Karpas-422 (cell line): ENCODE data around the gene CCDC82. TPM values are rescaled to one million over a fixed set of nuclear protein-coding genes. Genes with fewer than 3 reads are reported as not detected.

ENCODE experiments used
- DNase-seq: peaks from one replicate; pipeline ENCODE4 v3.0.0-alpha.2; 2015
- H2AFZ ChIP-seq: fragments of 200-600 bp; sonication (generic); 2 replicates; pipeline ENCODE4 v1.6.1; 2014; ENCODE audit warnings: antibody characterized with exemption, low read length, mixed read lengths
- H3K27ac ChIP-seq: fragments of 200-600 bp; sonication (generic); 2 replicates; pipeline ENCODE4 v1.5.1; 2014; ENCODE audit warnings: mild to moderate bottlenecking, low read length, moderate library complexity
- H3K27me3 ChIP-seq: fragments of 200-600 bp; sonication (generic); 2 replicates; pipeline ENCODE4 v1.6.1; 2014; ENCODE audit warnings: low read length, mixed read lengths
- H3K36me3 ChIP-seq: fragments of 200-600 bp; sonication (generic); 2 replicates; pipeline ENCODE4 v1.6.1; 2014; ENCODE audit warnings: low read length, mixed read lengths; ENCODE audit not compliant: insufficient read depth
- H3K4me1 ChIP-seq: fragments of 200-600 bp; sonication (generic); 2 replicates; pipeline ENCODE4 v1.6.1; 2014; ENCODE audit warnings: mild to moderate bottlenecking, low read length, mixed read lengths
- H3K4me2 ChIP-seq: fragments of 200-600 bp; sonication (generic); 2 replicates; pipeline ENCODE4 v1.6.1; 2014; ENCODE audit warnings: low read length, low read depth, mild to moderate bottlenecking; ENCODE audit not compliant: poor library complexity, severe bottlenecking
- H3K4me3 ChIP-seq: fragments of 200-600 bp; sonication (generic); 2 replicates; pipeline ENCODE4 v1.5.1; 2014; ENCODE audit warnings: mild to moderate bottlenecking, antibody characterized with exemption, low read length, mixed read lengths
- H3K79me2 ChIP-seq: fragments of 200-600 bp; sonication (generic); 2 replicates; pipeline ENCODE4 v1.6.1; 2014; ENCODE audit warnings: mild to moderate bottlenecking, low read length, mixed read lengths
- H3K9ac ChIP-seq: fragments of 200-600 bp; sonication (generic); 2 replicates; pipeline ENCODE4 v1.6.0; 2014; ENCODE audit warnings: low read length
- H3K9me2 ChIP-seq: fragments of 200-600 bp; sonication (generic), shearing (Covaris generic); replicated peaks from 2 replicates; pipeline ENCODE4 v1.6.0; 2014; ENCODE audit warnings: mild to moderate bottlenecking, low read length, moderate library complexity; ENCODE audit not compliant: insufficient read depth
- H3K9me3 ChIP-seq: fragments of 300-700, 200-600 bp; sonication (generic); 2 replicates; pipeline ENCODE4 v1.6.1; 2014; ENCODE audit warnings: low read length, mixed read lengths
- H4K20me1 ChIP-seq: fragments of 200-600 bp; sonication (generic); 2 replicates; pipeline ENCODE4 v1.6.1; 2014; ENCODE audit warnings: mild to moderate bottlenecking, antibody characterized with exemption, low read length, low read depth; ENCODE audit not compliant: insufficient read depth
- total RNA-seq: library from RNA; depleted of rRNA; stranded (reverse); fragments of >200 nt; shearing (Covaris generic); gene quantifications from 2 replicates; pipeline ENCODE4 v1.2.3, GENCODE V29; 2014; ENCODE audit warnings: low replicate concordance

CCDC82 gene
- total RNA-seq, 1 experiment from 2014 or later = 88.6 TPM

GRCh38 chr11:96357794-96358193 is 31.9 kb downstream of the CCDC82 start:
- Histone ChIP-seq H3K27me3 (no peaks in the 10 kb centered on the region), H3K4me3 (no peak overlapping the region), H3K9me3 (no peaks in the 10 kb centered on the region), H4K20me1 (no peaks in the 10 kb centered on the region), H3K9me2 (no peaks in the 10 kb centered on the region), H3K9ac (no peak overlapping the region), H2AFZ (no peak overlapping the region), H3K4me2 (no peak overlapping the region), H3K4me1 (peaks cover 11% of the 10 kb centered on the region), H3K36me3 (peaks cover 35% of the 10 kb centered on the region), H3K79me2 (peaks cover 2% of the 10 kb centered on the region; the same call in 1 of the 2 replicates), H3K27ac (no peak overlapping the region)
- no peak for DNase-seq

- Histone ChIP-seq H3K27me3 (no peaks in the 10 kb centered on the region), H3K9me3 (no peaks in the 10 kb centered on the region), H3K4me2 (no peak overlapping the region), H2AFZ (no peak overlapping the region), H3K79me2 (no peaks in the 10 kb centered on the region), H4K20me1 (no peaks in the 10 kb centered on the region), H3K9me2 (no peaks in the 10 kb centered on the region), H3K4me3 (no peak overlapping the region), H3K4me1 (peaks cover 4% of the 10 kb centered on the region), H3K9ac (no peak overlapping the region), H3K27ac (no peak overlapping the region), H3K36me3 (peaks cover 32% of the 10 kb centered on the region)
- no peak for DNase-seq
Measured at GRCh38 chr11:96356848-96357247, 32.9 kb downstream of the CCDC82 start.

- H3K9me3 ChIP-seq = no peaks in the 10 kb centered on the region
- H3K36me3 ChIP-seq = no peaks in the 10 kb centered on the region
- H3K9ac ChIP-seq = peak within 1 kb of the TSS; percentile 61
- H3K4me3 ChIP-seq = peak within 1 kb of the TSS; percentile 69
- peak within 1 kb of the TSS; percentile 89 for H3K4me2 ChIP-seq
- H3K4me1 ChIP-seq = peaks cover 37% of the 10 kb centered on the region
- H3K27me3 ChIP-seq = no peaks in the 10 kb centered on the region; the same call in 1 of the 2 replicates
- H3K27ac ChIP-seq = no peak within 1 kb of the TSS
- peak; percentile 98 for DNase-seq
- H3K79me2 ChIP-seq = no peaks in the 10 kb centered on the region
- peak within 1 kb of the TSS; percentile 85 for H2AFZ ChIP-seq
- H4K20me1 ChIP-seq = no peaks in the 10 kb centered on the region
- no peaks in the 10 kb centered on the region for H3K9me2 ChIP-seq
Measured at GRCh38 chr11:96342961-96343711, 46.6 kb downstream of the CCDC82 start, which contains the start of gene MAML2. MAML2 (minus strand) TSS chr11:96343195; CDS start chr11:96341895, 1,300 bp downstream.

- H3K27ac ChIP-seq = no peak overlapping the region
- no peaks in the 10 kb centered on the region for H3K9me2 ChIP-seq
- peak overlapping the region; percentile 85 for H2AFZ ChIP-seq
- peaks cover 37% of the 10 kb centered on the region for H3K4me1 ChIP-seq
- H3K27me3 ChIP-seq = no peaks in the 10 kb centered on the region; the same call in 1 of the 2 replicates
- peak overlapping the region; percentile 69 for H3K4me3 ChIP-seq
- H4K20me1 ChIP-seq = no peaks in the 10 kb centered on the region
- H3K79me2 ChIP-seq = no peaks in the 10 kb centered on the region
- H3K9me3 ChIP-seq = no peaks in the 10 kb centered on the region
- H3K9ac ChIP-seq = peak overlapping the region; percentile 61
- H3K36me3 ChIP-seq = no peaks in the 10 kb centered on the region
- peak overlapping the region; percentile 89 for H3K4me2 ChIP-seq
- DNase-seq = peak; percentile 59
Measured at GRCh38 chr11:96342014-96342960, 47.4 kb downstream of the CCDC82 start.

GRCh38 chr11:96341211-96342013 is 48.3 kb downstream of the CCDC82 start:
- no peak overlapping the region for H3K27ac ChIP-seq
- no peaks in the 10 kb centered on the region for H3K36me3 ChIP-seq
- no peaks in the 10 kb centered on the region for H3K9me2 ChIP-seq
- DNase-seq = peak; percentile 77
- peak overlapping the region; percentile 61 for H3K9ac ChIP-seq
- peak overlapping the region; percentile 85; the same call in 1 of the 2 replicates for H2AFZ ChIP-seq
- H3K27me3 ChIP-seq = no peaks in the 10 kb centered on the region; the same call in 1 of the 2 replicates
- H4K20me1 ChIP-seq = no peaks in the 10 kb centered on the region
- peaks cover 37% of the 10 kb centered on the region for H3K4me1 ChIP-seq
- H3K9me3 ChIP-seq = no peaks in the 10 kb centered on the region
- H3K79me2 ChIP-seq = no peaks in the 10 kb centered on the region
- H3K4me2 ChIP-seq = peak overlapping the region; percentile 89
- H3K4me3 ChIP-seq = peak overlapping the region; percentile 69

- no peaks in the 10 kb centered on the region; the same call in 1 of the 2 replicates for H3K27me3 ChIP-seq
- no peaks in the 10 kb centered on the region for H4K20me1 ChIP-seq
- H3K9me2 ChIP-seq = no peaks in the 10 kb centered on the region
- H3K4me1 ChIP-seq = peaks cover 37% of the 10 kb centered on the region
- DNase-seq = no peak
- H3K79me2 ChIP-seq = no peaks in the 10 kb centered on the region
- no peak overlapping the region for H3K27ac ChIP-seq
- no peaks in the 10 kb centered on the region for H3K9me3 ChIP-seq
- no peak overlapping the region for H3K4me3 ChIP-seq
- H3K4me2 ChIP-seq = no peak overlapping the region
- no peak overlapping the region for H3K9ac ChIP-seq
- no peaks in the 10 kb centered on the region for H3K36me3 ChIP-seq
- H2AFZ ChIP-seq = no peak overlapping the region
Measured at GRCh38 chr11:96340555-96340885, 49.2 kb downstream of the CCDC82 start.

GRCh38 chr11:96339706-96340554 is 49.8 kb downstream of the CCDC82 start:
- Histone ChIP-seq H3K27ac (no peak overlapping the region), H3K4me2 (peak overlapping the region; percentile 1)
- DNase-seq = no peak

More at GRCh38 chr11:96339706-96340554, 49.8 kb downstream of the CCDC82 start:
- no peaks in the 10 kb centered on the region for H4K20me1 ChIP-seq
- no peaks in the 10 kb centered on the region; the same call in 1 of the 2 replicates for H3K27me3 ChIP-seq
- H2AFZ ChIP-seq = peak overlapping the region; percentile 13; the same call in 1 of the 2 replicates
- H3K36me3 ChIP-seq = no peaks in the 10 kb centered on the region
- peaks cover 37% of the 10 kb centered on the region for H3K4me1 ChIP-seq
- peak overlapping the region; percentile 19; the same call in 1 of the 2 replicates for H3K9ac ChIP-seq
- no peaks in the 10 kb centered on the region for H3K79me2 ChIP-seq
- H3K9me3 ChIP-seq = no peaks in the 10 kb centered on the region
- H3K9me2 ChIP-seq = no peaks in the 10 kb centered on the region
- no peak overlapping the region for H3K4me3 ChIP-seq
